Activated gamma-delta T cell treated with Interleukin-2 at 50 U/mL for 16 hours (primary cell): ENCODE results near the gene CLEC4D.
"Not testable (repeated sequence)": the region's sequence is repeated elsewhere in the genome, so short reads cannot be mapped to it uniquely, and the experiment has no call there.

ENCODE experiments used
- DNase-seq: peaks from one replicate; pipeline ENCODE4 v3.0.0-alpha.2; 2020

Gene CLEC4D

GRCh38 chr12:8537820-8538219 lies 24.5 kb downstream of the CLEC4D start:
- DNase-seq = not testable (repeated sequence)

GRCh38 chr12:8540831-8541230 lies 27.5 kb downstream of the CLEC4D start, which contains the start of gene CLEC4E:
TSS of gene CLEC4E (minus strand) at chr12:8540905. CDS start at chr12:8540797, 108 bp downstream.
- DNase-seq = not testable (repeated sequence)

GRCh38 chr12:8541562-8541961 lies 28.3 kb downstream of the CLEC4D start:
- no peak for DNase-seq

DNA sequence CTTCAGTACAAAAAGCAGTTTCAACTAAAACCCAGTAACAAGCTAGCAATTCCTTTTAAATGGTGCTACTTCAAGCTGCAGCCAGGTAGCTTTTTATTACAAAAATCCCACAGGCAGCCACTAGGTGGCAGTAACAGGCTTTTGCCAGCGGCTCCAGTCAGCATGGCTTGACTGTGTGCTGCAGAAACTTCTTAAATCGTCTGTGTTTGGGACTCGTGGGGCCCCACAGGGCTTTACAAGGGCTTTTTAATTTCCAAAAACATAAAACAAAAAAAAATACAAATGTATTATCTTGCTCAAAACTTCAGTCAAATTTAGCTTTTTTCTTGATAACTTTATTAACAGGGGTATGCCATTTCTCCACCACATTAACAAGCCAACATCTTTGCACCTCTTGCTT lies 31.0 kb downstream of the CLEC4D start:
- peak; percentile 77 for DNase-seq

DNA sequence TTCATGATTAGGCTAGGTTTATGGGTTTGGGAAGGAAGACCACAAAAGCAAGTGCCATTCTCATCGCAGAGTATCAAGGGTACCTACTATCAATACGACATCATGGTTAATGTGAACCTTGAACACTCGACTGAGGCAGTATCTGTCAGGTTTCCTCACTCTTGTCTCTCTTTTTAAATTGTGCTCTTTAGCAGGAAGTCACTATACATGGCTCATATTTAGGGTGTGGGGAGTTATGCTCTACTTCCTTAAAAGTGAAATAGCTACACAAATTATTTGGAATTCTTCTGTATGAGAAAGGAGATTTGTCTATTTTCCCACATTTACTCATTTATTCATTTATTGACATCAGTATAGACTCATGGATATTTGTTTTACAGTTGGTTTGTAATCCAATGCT lies 33.3 kb downstream of the CLEC4D start:
- no peak for DNase-seq

GRCh38 chr12:8547645-8548044 lies 34.3 kb downstream of the CLEC4D start:
- no peak for DNase-seq

GRCh38 chr12:8548192-8548591 lies 34.9 kb downstream of the CLEC4D start:
- DNase-seq = no peak

- no peak for DNase-seq
These were observed 36.1 kb downstream of the CLEC4D start for GRCh38 chr12:8549381-8549780.

DNA sequence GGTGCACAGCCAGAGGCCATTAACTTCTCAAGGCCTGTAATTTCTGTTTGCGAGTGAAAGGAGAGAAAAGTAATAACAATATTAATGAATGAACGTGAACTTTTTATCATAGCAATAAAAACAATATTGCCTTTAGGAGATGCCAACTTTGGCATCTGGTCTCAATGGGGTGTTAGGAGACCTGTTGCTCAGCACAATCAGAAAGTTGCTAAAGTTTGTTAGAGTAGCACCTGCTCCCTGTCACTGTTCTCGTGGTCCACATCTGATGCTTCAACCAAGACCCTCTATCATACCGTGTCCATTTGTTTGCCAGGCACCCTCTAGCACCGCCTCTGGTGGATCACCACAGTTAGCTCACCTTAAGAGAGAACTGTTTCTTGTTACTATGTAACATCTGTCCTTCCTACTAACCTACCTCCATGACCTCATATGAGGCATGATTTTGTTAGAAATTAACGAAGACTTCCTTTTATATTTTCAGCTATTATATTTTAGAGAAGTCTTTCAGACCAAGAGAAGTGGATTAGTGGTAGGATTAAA lies 39.9 kb downstream of the CLEC4D start:
- no peak for DNase-seq

GRCh38 chr12:8554451-8555195 lies 41.3 kb downstream of the CLEC4D start:
- DNase-seq = no peak

GRCh38 chr12:8556531-8557097 lies 43.3 kb downstream of the CLEC4D start:
- DNase-seq = no peak

GRCh38 chr12:8559676-8560075 lies 46.4 kb downstream of the CLEC4D start:
- no peak for DNase-seq

DNA sequence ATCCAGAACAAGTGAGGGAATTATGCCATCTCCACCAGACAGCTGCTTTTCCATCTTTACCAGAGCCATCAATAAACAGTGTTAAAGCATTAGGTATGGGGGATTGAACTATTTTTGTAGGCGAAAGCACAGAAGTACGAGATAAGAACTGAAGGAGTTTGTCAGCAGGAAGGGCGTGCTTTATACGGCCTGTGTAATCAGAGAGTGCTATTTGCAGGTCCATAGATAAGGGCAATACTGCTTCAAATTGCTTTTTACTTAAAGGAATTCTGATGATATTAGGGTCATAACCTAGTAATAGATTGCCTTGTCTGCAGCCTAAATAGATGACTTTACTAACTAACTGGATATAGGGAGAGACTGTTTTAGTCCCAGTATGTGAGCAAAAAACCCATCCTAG lies 47.7 kb downstream of the CLEC4D start:
- DNase-seq = no peak

- DNase-seq = no peak
These were observed 49.0 kb downstream of the CLEC4D start for GRCh38 chr12:8562310-8562709.

DNA sequence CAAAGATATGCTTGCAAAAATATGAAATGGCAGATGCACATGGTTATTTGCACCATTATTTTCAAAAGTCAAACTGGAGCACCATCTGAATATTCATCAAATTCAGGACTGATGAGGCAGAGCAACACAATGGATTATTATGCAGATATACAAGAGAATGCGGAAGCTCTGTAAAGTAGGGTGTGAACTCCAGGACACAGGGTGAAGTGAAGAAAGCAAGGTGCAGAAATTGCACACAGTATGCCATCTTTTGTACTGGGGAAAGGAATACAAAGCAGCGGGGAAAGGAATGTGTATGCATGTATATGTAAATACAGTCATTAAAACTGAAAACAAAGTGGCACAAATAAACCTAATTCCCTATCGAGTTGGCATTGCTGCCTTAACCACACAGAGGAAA lies 50.1 kb downstream of the CLEC4D start:
- no peak for DNase-seq

DNA sequence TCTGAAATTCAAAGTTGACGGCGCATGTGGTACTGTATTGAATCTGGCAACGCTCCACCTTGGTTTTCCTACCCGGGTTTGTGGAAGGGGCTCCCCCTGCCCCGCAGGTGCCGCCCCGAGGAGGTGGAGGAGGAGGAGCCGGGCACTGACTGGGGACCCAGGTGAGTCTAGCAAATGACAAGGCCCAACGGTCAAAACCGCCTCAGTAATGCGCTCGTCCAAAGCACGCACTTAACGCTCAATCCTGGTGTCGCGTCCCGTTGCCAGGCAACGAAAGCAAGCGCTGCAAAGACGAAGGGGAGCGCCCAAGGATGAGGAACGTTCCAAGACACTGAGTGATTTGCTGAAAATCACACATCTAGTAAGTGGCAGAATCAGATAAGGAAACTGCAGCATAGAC lies 51.4 kb downstream of the CLEC4D start:
- no peak for DNase-seq

- DNase-seq = not testable (repeated sequence)
These were observed 52.7 kb downstream of the CLEC4D start for GRCh38 chr12:8566052-8566451.

GRCh38 chr12:8566525-8566924 lies 53.2 kb downstream of the CLEC4D start:
- DNase-seq = no peak
